RWPE2 (cell line): Measurements from ENCODE around the gene KRTCAP3.
"Not testable (repeated sequence)": the region's sequence is repeated elsewhere in the genome, so short reads cannot be mapped to it uniquely, and the experiment has no call there.

Experiments
- ATAC-seq: fragments of 200-7000 bp; cut with Tn5 transposase; 3 replicates; pipeline ENCODE4 v1.9.1; 2021; ENCODE audit warnings: low read depth
- DNase-seq: peaks from one replicate; pipeline ENCODE4 v3.0.0-alpha.2; 2020; ENCODE audit warnings: low spot score
- H3K27ac ChIP-seq: fragments of 450-650 bp; 2 replicates; pipeline ENCODE4 v1.5.1; 2017; ENCODE audit warnings: mild to moderate bottlenecking; ENCODE audit not compliant: poor library complexity, severe bottlenecking
- H3K27me3 ChIP-seq: fragments of 250-450 bp; sonication (Bioruptor Pico); 2 replicates; pipeline ENCODE4 v1.5.1; 2021; ENCODE audit warnings: mild to moderate bottlenecking, moderate library complexity; ENCODE audit not compliant: insufficient read depth, poor library complexity, severe bottlenecking
- H3K36me3 ChIP-seq: fragments of 250-450 bp; sonication (Bioruptor Pico); 2 replicates; pipeline ENCODE4 v1.5.1; 2020; ENCODE audit warnings: low read depth, mild to moderate bottlenecking, moderate library complexity
- H3K4me1 ChIP-seq: fragments of 250-450 bp; sonication (Bioruptor Pico); 2 replicates; pipeline ENCODE4 v1.5.1; 2021; ENCODE audit warnings: mild to moderate bottlenecking, moderate library complexity; ENCODE audit not compliant: insufficient read depth, poor library complexity, severe bottlenecking
- H3K4me3 ChIP-seq: fragments of 250-450 bp; sonication (Bioruptor Pico); 2 replicates; pipeline ENCODE4 v1.5.1; 2021; ENCODE audit warnings: mild to moderate bottlenecking, moderate library complexity; ENCODE audit not compliant: severe bottlenecking
- H3K9me3 ChIP-seq: fragments of 250-450 bp; sonication (Bioruptor Pico); 2 replicates; pipeline ENCODE4 v1.5.1; 2021; ENCODE audit warnings: mild to moderate bottlenecking, moderate library complexity; ENCODE audit not compliant: severe bottlenecking
- CTCF ChIP-seq: fragments of 450-650 bp; IDR thresholded peaks from one replicate; pipeline ENCODE4 v1.5.1; 2017; ENCODE audit warnings: mild to moderate bottlenecking, moderate library complexity; ENCODE audit not compliant: poor library complexity, severe bottlenecking

The KRTCAP3 gene

GRCh38 chr2:27416151-27416550, 26.0 kb upstream of the KRTCAP3 start:
- no peak for ATAC-seq
- Histone ChIP-seq H3K9me3 (no peaks in the 10 kb centered on the region), H3K27me3 (no peaks in the 10 kb centered on the region), H3K4me3 (no peak overlapping the region), H3K27ac (no peak overlapping the region), H3K36me3 (no peaks in the 10 kb centered on the region), H3K4me1 (no peaks in the 10 kb centered on the region)
- DNase-seq = no peak
- TF ChIP-seq CTCF = no peak

DNA sequence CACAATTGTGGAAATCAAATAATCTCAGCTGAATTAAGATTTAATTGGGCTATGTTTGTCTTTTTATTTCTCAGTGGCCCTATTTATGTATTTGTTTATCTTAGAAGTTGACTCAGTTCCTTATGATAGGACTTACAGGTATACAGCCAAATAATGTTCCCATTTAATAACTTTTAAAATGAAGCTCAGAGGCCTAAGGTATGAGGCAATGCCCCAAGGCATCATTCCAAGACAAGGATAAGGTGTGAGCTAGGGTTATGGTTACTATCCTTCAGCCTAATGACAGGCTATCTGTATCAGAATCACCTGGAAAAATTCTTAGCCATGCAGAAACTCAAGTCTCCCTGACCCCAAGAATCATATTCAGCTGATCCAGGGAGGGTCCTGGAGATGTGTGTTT, 21.2 kb upstream of the KRTCAP3 start:
- ATAC-seq = peak; percentile 41; the same call in 1 of the 3 replicates
- Histone ChIP-seq H3K36me3 (no peaks in the 10 kb centered on the region), H3K4me1 (no peaks in the 10 kb centered on the region), H3K27me3 (no peaks in the 10 kb centered on the region), H3K27ac (no peak overlapping the region), H3K9me3 (no peaks in the 10 kb centered on the region), H3K4me3 (no peak overlapping the region)
- DNase-seq = no peak
- TF ChIP-seq CTCF = no peak

GRCh38 chr2:27421660-27422250, 20.4 kb upstream of the KRTCAP3 start:
- no peak for DNase-seq
- Histone ChIP-seq H3K27me3 (no peaks in the 10 kb centered on the region), H3K4me3 (no peak overlapping the region), H3K27ac (no peak overlapping the region), H3K9me3 (no peaks in the 10 kb centered on the region), H3K36me3 (no peaks in the 10 kb centered on the region), H3K4me1 (no peaks in the 10 kb centered on the region)
- no peak for TF ChIP-seq CTCF
- ATAC-seq = no peak

GRCh38 chr2:27422958-27423357, 19.2 kb upstream of the KRTCAP3 start:
- Histone ChIP-seq H3K36me3 (no peaks in the 10 kb centered on the region), H3K27me3 (no peaks in the 10 kb centered on the region), H3K27ac (no peak overlapping the region), H3K4me3 (no peak overlapping the region), H3K9me3 (no peaks in the 10 kb centered on the region), H3K4me1 (peaks cover 5% of the 10 kb centered on the region)
- ATAC-seq (no peak), DNase-seq (no peak)
- TF ChIP-seq CTCF = no peak

- H3K27me3 ChIP-seq, H3K9me3 ChIP-seq, H3K4me1 ChIP-seq, H3K27ac ChIP-seq, ATAC-seq, H3K4me3 ChIP-seq, H3K36me3 ChIP-seq, DNase-seq: not testable (repeated sequence)
These were observed 17.1 kb upstream of the KRTCAP3 start for GRCh38 chr2:27425039-27425438.
